Measurements from ENCODE around the gene CREG1. TPM values are rescaled to one million over a fixed set of nuclear protein-coding genes. Genes with fewer than 3 reads are reported as not detected.

CREG1 gene
- total and polyA plus RNA-seq, 8 donors: 21.4 to 48.1 (median 40.1) TPM

DNA sequence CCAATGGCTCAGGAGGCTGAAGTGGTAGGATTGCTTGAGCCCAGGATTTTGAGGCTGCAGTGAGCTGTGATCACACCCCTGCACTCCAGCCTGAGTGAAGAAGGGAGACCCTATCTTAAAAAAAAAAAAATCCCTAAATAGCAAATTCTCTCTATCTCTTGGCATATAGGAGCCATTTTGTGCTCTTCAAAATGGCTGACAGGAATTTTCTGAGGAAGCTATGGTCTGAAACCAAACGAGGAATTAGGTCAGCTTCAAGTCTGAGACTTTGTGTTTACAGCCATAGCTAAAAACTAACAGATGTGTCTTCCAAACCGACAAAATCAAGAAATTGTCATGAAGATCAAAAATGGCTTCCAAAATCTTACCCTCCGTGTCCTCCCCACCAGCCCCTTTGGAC is 45.8 kb downstream of the CREG1 start:
- H3K9me3 ChIP-seq: no peaks in the 10 kb centered on the region
- no peak for ATAC-seq
- TF ChIP-seq, protein P1, sequence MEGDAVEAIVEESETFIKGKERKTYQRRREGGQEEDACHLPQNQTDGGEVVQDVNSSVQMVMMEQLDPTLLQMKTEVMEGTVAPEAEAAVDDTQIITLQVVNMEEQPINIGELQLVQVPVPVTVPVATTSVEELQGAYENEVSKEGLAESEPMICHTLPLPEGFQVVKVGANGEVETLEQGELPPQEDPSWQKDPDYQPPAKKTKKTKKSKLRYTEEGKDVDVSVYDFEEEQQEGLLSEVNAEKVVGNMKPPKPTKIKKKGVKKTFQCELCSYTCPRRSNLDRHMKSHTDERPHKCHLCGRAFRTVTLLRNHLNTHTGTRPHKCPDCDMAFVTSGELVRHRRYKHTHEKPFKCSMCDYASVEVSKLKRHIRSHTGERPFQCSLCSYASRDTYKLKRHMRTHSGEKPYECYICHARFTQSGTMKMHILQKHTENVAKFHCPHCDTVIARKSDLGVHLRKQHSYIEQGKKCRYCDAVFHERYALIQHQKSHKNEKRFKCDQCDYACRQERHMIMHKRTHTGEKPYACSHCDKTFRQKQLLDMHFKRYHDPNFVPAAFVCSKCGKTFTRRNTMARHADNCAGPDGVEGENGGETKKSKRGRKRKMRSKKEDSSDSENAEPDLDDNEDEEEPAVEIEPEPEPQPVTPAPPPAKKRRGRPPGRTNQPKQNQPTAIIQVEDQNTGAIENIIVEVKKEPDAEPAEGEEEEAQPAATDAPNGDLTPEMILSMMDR (IDR thresholded peaks at IDR 0.05): no peak
- no peaks in the 10 kb centered on the region for H3K27me3 ChIP-seq
- 79% methylated on average over 3 of the region's 3 CpGs for WGBS, 2 donors
- H3K27ac ChIP-seq: no peak overlapping the region
- no peaks in the 10 kb centered on the region for H3K4me1 ChIP-seq
- DNase-seq: no peak
- no peaks in the 10 kb centered on the region for H3K36me3 ChIP-seq
- intact Hi-C loops (cut with DNase I): no loop called here
- FAIRE-seq: no peak
- no peak overlapping the region for H3K4me3 ChIP-seq

DNA sequence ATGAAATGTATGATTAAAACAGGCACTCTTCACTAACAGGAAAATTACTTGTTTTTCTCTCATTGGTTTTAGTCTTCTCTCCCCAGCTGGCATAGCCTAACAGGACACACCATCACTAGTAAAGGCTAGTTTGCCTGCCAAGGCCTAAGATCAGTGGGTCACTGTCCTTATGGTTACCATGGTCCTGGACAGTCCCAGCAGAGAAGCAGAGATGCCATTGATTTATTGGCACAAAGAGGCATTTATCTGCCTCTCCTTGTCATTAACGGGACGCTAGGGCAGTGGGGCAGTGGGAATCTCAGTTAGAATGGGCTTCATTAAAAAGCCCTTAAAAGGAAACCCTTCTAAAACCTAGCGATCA is 49.1 kb downstream of the CREG1 start:
- no peaks in the 10 kb centered on the region for H3K36me3 ChIP-seq
- no peak for ATAC-seq
- H3K27me3 ChIP-seq: no peaks in the 10 kb centered on the region
- H3K4me3 ChIP-seq: no peak overlapping the region
- TF ChIP-seq, protein P1 (IDR thresholded peaks at IDR 0.05): no peak
- no peak overlapping the region for H3K27ac ChIP-seq
- intact Hi-C loops (cut with DNase I): no loop called here
- no peak for FAIRE-seq
- 71 to 72% methylated on average over 3 of the region's 3 CpGs for WGBS, 2 donors
- no peak for DNase-seq
- no peaks in the 10 kb centered on the region for H3K4me1 ChIP-seq
- no peaks in the 10 kb centered on the region for H3K9me3 ChIP-seq

DNA sequence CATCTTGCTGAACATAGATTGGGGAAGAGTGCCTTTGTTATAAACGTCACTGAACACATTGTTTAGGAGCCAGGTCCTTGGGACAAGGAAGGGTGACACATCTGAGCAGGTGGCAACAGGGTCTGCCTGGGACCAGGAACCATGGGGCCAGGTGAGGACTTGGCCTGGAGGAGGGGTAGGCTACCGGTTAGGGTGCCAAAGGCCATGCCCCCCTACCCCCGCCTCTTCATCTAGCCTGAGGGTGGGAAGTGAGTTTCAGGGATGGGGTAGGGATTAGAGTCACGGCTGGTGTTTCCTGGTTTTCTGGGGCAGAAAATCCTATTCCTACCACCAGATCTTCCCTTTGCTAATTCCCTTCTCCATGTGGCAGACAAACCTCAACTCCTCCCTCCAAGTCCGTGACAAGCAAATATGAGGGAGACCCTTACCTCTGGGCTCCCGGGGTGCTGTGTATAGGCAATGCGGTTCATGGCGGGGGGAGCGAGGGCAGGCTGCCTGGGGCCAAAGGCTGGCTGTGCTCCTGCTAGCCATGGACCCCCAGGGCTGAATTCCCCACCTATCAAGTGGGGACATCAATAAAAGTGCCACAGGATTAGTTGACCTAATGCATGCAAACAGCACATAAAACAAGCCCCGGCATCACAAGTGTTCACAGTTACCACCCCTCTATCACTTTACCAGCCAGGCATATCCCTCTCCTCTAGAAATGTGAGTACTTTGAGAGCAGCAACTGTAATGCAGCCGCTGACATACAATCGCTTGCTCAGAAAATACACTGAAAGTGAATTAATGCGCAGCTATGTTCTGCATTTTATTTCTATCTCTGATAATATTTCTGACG is 49.7 kb downstream of the CREG1 start:
- H3K9me3 ChIP-seq: no peaks in the 10 kb centered on the region
- TF ChIP-seq, protein P1 (IDR thresholded peaks at IDR 0.05): no peak
- no peaks in the 10 kb centered on the region for H3K36me3 ChIP-seq
- H3K27ac ChIP-seq: no peak overlapping the region
- H3K4me3 ChIP-seq: no peak overlapping the region
- no peak for FAIRE-seq
- no peaks in the 10 kb centered on the region for H3K4me1 ChIP-seq
- no peak for ATAC-seq
- 68 to 77% methylated on average over 14 of the region's 14 CpGs for WGBS, 2 donors
- intact Hi-C loops (cut with DNase I): no loop called here
- no peaks in the 10 kb centered on the region for H3K27me3 ChIP-seq
- no peak for DNase-seq

DNA sequence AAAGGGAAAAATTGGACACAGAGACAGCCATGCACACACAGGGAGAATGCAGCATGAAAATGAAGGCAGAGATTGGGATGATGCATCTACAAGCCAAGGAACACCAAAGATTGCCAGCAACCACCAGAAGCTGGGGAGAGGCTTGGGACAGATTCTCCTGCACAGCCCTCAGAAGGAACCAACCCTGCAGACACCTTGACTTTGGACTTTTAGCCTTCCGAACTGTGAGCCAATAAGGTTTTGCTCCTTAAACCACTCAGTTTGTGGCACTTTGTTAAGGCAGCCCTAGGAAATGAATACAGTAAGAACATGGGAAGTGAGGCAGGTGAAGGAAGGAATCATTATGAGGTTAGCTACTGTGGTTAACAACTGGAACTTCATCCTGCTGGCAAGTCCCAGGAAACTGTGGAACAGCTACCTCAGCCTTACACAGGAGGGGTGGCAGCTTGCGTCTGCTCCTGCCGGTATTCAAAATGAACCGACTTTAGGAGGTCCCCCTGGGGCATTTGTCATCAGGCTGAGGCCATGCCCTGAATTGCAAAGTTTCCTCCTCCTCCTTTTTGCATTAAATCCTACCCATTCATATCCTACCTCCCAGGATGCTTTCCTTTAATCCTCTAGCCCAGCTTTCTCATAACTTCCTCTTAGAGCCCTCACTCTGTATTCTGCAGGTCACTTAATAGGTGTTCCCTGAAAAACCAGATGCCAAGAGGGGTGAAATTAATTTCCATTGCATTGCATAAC is 50.7 kb downstream of the CREG1 start:
- no peak for FAIRE-seq
- WGBS, 2 donors: 53 to 60% methylated on average over 4 of the region's 4 CpGs
- Histone ChIP-seq H3K27ac (no peak overlapping the region), H3K4me1 (no peaks in the 10 kb centered on the region), H3K27me3 (no peaks in the 10 kb centered on the region), H3K9me3 (no peaks in the 10 kb centered on the region), H3K4me3 (no peak overlapping the region), H3K36me3 (no peaks in the 10 kb centered on the region)
- no peak for ATAC-seq
- DNase-seq: no peak
- TF ChIP-seq, protein P1 (IDR thresholded peaks at IDR 0.05): no peak
- intact Hi-C loops (cut with DNase I): no loop called here

DNA sequence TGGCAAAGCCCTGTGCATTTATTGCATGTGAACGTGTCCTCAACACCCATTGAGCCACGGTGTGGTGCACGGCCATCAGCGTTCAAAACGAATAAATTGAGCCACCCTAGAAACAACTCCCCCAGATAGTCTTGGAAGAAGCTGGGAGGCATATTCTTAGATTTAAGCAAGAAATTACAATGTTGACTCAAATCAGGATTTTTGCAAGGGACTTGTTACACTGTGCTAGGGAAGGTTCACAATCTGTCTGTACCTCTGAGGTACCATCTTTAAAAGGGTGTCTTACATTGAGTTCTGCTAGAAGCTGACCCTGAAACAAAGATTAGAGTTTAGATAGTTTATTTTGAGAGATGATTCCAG is 51.4 kb downstream of the CREG1 start:
- Histone ChIP-seq H3K9me3 (no peaks in the 10 kb centered on the region), H3K27ac (no peak overlapping the region), H3K4me1 (no peaks in the 10 kb centered on the region), H3K27me3 (no peaks in the 10 kb centered on the region), H3K4me3 (no peak overlapping the region), H3K36me3 (no peaks in the 10 kb centered on the region)
- ATAC-seq (no peak), FAIRE-seq (no peak), DNase-seq (no peak)
- TF ChIP-seq, protein P1 (IDR thresholded peaks at IDR 0.05): no peak
- intact Hi-C loops (cut with DNase I): no loop called here
- WGBS, 2 donors: 69 to 88% methylated on average over 5 of the region's 5 CpGs
